Measurements from ENCODE around the gene DEDD2. TPM values are rescaled to one million over a fixed set of nuclear protein-coding genes. Genes with fewer than 3 reads are reported as not detected.

DEDD2 gene
- total RNA-seq, 1 experiment from 2014 or later: 32.7 TPM

- no peaks in the 10 kb centered on the region for H3K79me2 ChIP-seq (ENCODE audit: insufficient read depth, low read length)
- peaks cover 0 to 4% of the 10 kb centered on the region in 2 experiments; a peak in 2 of 4 replicates for H3K4me1 ChIP-seq (ENCODE audit: control insufficient read depth in 1 of 2, insufficient read depth in 2 of 2, low read length in 2 of 2)
- no peaks in the 10 kb centered on the region for H4K20me1 ChIP-seq (ENCODE audit: insufficient read depth)
- ATAC-seq (no peak), DNase-seq (ENCODE audit: low read depth, low spot score) (no peak)
- no peak overlapping the region for H3K9ac ChIP-seq (ENCODE audit: low read length)
- intact Hi-C loops (cut with micrococcal nuclease): no loop called here
- peak overlapping the region; percentile 1 to 37; a peak in 3 of 4 replicates for H3K4me3 ChIP-seq (replicated peaks in 1 of 2; ENCODE audit: low read depth in 1 of 2, low read length in 2 of 2)
- ChIA-PET POLR2A (interaction anchor here (0.5 to 1.0 kb wide), 2 partner anchors 67 to 80 kb away, joined by 3 to 8 read pairs; no protein-coding TSS in a partner anchor), RAD21 (ENCODE audit: low non-redundant PET in 1 of 2, low total read pairs in 2 of 2, uncharacterized antibody in 2 of 2, unreplicated experiment in 2 of 2) (interaction anchor here in 1 of 2 experiments (0.6 kb wide), 1 partner anchor 102 kb away, joined by 3 read pairs; no protein-coding TSS in a partner anchor), CTCF (interaction anchor here (0.9 to 1.6 kb wide), 5 partner anchors 9 to 62 kb away, joined by 3 to 5 read pairs (median 3); partner anchors contain the start of gene POU2F2)
- H3K9me3 ChIP-seq (ENCODE audit: control insufficient read depth in 1 of 2, insufficient read depth in 1 of 2, low read depth in 1 of 2, low read length in 2 of 2): no peaks in the 10 kb centered on the region
- TF ChIP-seq FOSL1 (IDR thresholded peaks at IDR 0.05; ENCODE audit: low read depth) (no peak), MAX (IDR thresholded peaks at IDR 0.05) (no peak), SP1 (IDR thresholded peaks at IDR 0.05; ENCODE audit: low read depth) (no peak), ZFX (IDR thresholded peaks at IDR 0.05) (no peak), JUND (IDR thresholded peaks at IDR 0.05) (no peak), POLR2A (IDR thresholded peaks at IDR 0.05; ENCODE audit: borderline replicate concordance, extremely low read depth, insufficient read depth, insufficient read length) (no peak), EGR1 (IDR thresholded peaks at IDR 0.05; ENCODE audit: low read depth) (no peak), POLR2AphosphoS5 (IDR thresholded peaks at IDR 0.05; ENCODE audit: low read depth, low read length) (no peak), ZBTB33 (IDR thresholded peaks at IDR 0.05; ENCODE audit: extremely low read depth, insufficient replicate concordance, low read length) (no peak), ZNF274 (IDR thresholded peaks at IDR 0.05; ENCODE audit: low read depth, low read length) (no peak), EZH2 (IDR thresholded peaks at IDR 0.05) (no peak), SRF (IDR thresholded peaks at IDR 0.05; ENCODE audit: low read depth) (no peak), EZH2phosphoT487 (IDR thresholded peaks at IDR 0.05; ENCODE audit: borderline replicate concordance) (no peak), RAD21 (IDR thresholded peaks at IDR 0.05; ENCODE audit: low read depth) (no peak), CBX3 (IDR thresholded peaks at IDR 0.05; ENCODE audit: low read depth) (no peak), TCF7L2 (IDR thresholded peaks at IDR 0.05; ENCODE audit: borderline replicate concordance, extremely low read depth, insufficient read depth, insufficient read length) (no peak), CTCF (IDR thresholded peaks at IDR 0.05 in 2 of 3, conservative IDR thresholded peaks at IDR 0.05 in 1 of 3; ENCODE audit: borderline replicate concordance in 1 of 3, insufficient read depth in 1 of 3, low read depth in 2 of 3, low read length in 2 of 3) (no peak), CEBPB (IDR thresholded peaks at IDR 0.05; ENCODE audit: low read depth) (no peak)
- no peak overlapping the region for H2AFZ ChIP-seq (ENCODE audit: low read depth, low read length, poor library complexity, severe bottlenecking)
- no TSS peak for BruUV-seq (replicated peaks)
- no peaks in the 10 kb centered on the region for H3K9me2 ChIP-seq (ENCODE audit: insufficient read depth)
- peaks cover 55% of the 10 kb centered on the region for H3K27me3 ChIP-seq (ENCODE audit: insufficient read depth, low read length)
- no peaks in the 10 kb centered on the region for H3K36me3 ChIP-seq (ENCODE audit: control insufficient read depth in 1 of 2, insufficient read depth in 2 of 2, low read length in 2 of 2)
- no peak overlapping the region for H3K27ac ChIP-seq (ENCODE audit: low read depth, low read length)
- H3K4me2 ChIP-seq (ENCODE audit: low read length): peak overlapping the region; percentile 70
Observed at GRCh38 chr19:42175952-42176648, 41.4 kb downstream of the DEDD2 start.
